A549 (cell line): ENCODE results near the gene OR52J3. TPM values are rescaled to one million over a fixed set of nuclear protein-coding genes. Genes with fewer than 3 reads are reported as not detected.

Source experiments
- ATAC-seq, 2 experiments: fragments of 200-7000 bp in 1 of 2; fragments of >200 bp in 1 of 2; cut with Nextera tagmentation in 1 of 2; cut with Tn5 transposase in 1 of 2; 3 replicates each; pipeline versions ENCODE4 v1.8.0 to v1.9.1; 2018 to 2020; ENCODE audit warnings: mild to moderate bottlenecking in 1 of 2, moderate library complexity in 1 of 2
- CTCF ChIA-PET: fragments of 300-600 bp; sonication (Branson Sonifier 250); formaldehyde crosslinking; extraction: SDS; loops from one replicate; lab custom pipeline; 2021; ENCODE audit warnings: antibody characterized with exemption, inconsistent platforms; lab: Yijun Ruan, JAX
- POLR2A ChIA-PET: fragments of 350-600 bp; formaldehyde crosslinking; extraction: SDS; loops from one replicate; lab custom pipeline; 2021; ENCODE audit warnings: antibody characterized with exemption, inconsistent platforms; lab: Yijun Ruan, JAX
- DNase-seq, 2 experiments: peaks; one replicate each; pipeline versions ENCODE4 v3.0.0 to v3.0.0-alpha.2; 2011 to 2016; ENCODE audit warnings: low read depth in 1 of 2, low spot score in 1 of 2
- FAIRE-seq: peaks from 2 replicates; lab custom pipeline; 2011; peaks lifted over from hg19 to GRCh38; lab: Jason Lieb, UNC
- H3K27ac ChIP-seq, 2 experiments: fragments of >200 bp; sonication (Bioruptor Twin); formaldehyde crosslinking; 3 replicates each; pipeline ENCODE4 v1.5.1; 2016 to 2017
- H3K4me1 ChIP-seq: fragments of >200 bp; sonication (Bioruptor Twin); formaldehyde crosslinking; 3 replicates; pipeline ENCODE4 v1.6.1; 2016
- H3K4me2 ChIP-seq: fragments of >200 bp; sonication (Bioruptor Twin); formaldehyde crosslinking; 3 replicates; pipeline ENCODE4 v1.6.1; 2016
- H3K4me3 ChIP-seq: fragments of >200 bp; sonication (Bioruptor Twin); formaldehyde crosslinking; 3 replicates; pipeline ENCODE4 v1.5.1; 2016
- H3K9me3 ChIP-seq: fragments of >200 bp; sonication (Bioruptor Twin); formaldehyde crosslinking; 3 replicates; pipeline ENCODE4 v1.6.1; 2016
- CBX8 ChIP-seq: fragments of 200-600 bp; sonication (generic); IDR thresholded peaks from 2 replicates; pipeline ENCODE4 v1.6.1; 2016
- CHD2 ChIP-seq: fragments of 150-350 bp; IDR thresholded peaks from 2 replicates; pipeline ENCODE4 v1.6.1; 2014; ENCODE audit warnings: low read length; ENCODE audit not compliant: partially characterized antibody
- CHD4 ChIP-seq: fragments of 200-600 bp; sonication (generic); IDR thresholded peaks from 2 replicates; pipeline ENCODE4 v1.6.1; 2016; ENCODE audit warnings: antibody characterized with exemption, mild to moderate bottlenecking, borderline replicate concordance
- EHF ChIP-seq: fragments of 250-450 bp; sonication (Bioruptor Pico); IDR thresholded peaks from 2 replicates; pipeline ENCODE4 v1.5.0; 2020; ENCODE audit warnings: mild to moderate bottlenecking
- EP300 ChIP-seq, 2 experiments: fragments of >200 bp; sonication (Bioruptor Twin); formaldehyde crosslinking; IDR thresholded peaks; 2 replicates in 1 of 2; 3 replicates in 1 of 2; pipeline ENCODE4 v1.6.1; 2016 to 2017
- ESRRA ChIP-seq: fragments of 150-350 bp; IDR thresholded peaks from 2 replicates; pipeline ENCODE4 v1.6.1; 2014; ENCODE audit warnings: mild to moderate bottlenecking, low read length, borderline replicate concordance
- FOSB ChIP-seq: fragments of 250-450 bp; sonication (Bioruptor Pico); IDR thresholded peaks from 2 replicates; pipeline ENCODE4 v1.5.0; 2020; ENCODE audit warnings: mild to moderate bottlenecking, moderate library complexity
- FOSL2 ChIP-seq, 2 experiments: fragments of 450-650 bp in 1 of 2; fragments of >200 bp in 1 of 2; sonication (Bioruptor Twin) in 1 of 2; formaldehyde crosslinking; IDR thresholded peaks; 2 replicates each; pipeline versions ENCODE4 v1.5.0 to v1.6.1; 2016 to 2020; ENCODE audit warnings: mild to moderate bottlenecking in 1 of 2, moderate library complexity in 1 of 2
- FOXS1 ChIP-seq: fragments of 250-450 bp; sonication (Bioruptor Pico); IDR thresholded peaks from 2 replicates; pipeline ENCODE4 v1.5.0; 2020; ENCODE audit warnings: mild to moderate bottlenecking, moderate library complexity
- GATA3 ChIP-seq: IDR thresholded peaks from 2 replicates; pipeline ENCODE4 v1.6.1; 2012; ENCODE audit warnings: borderline replicate concordance
- HDAC2 ChIP-seq: fragments of 200-600 bp; sonication (generic); IDR thresholded peaks from 2 replicates; pipeline ENCODE4 v1.6.1; 2016
- HEYL ChIP-seq: fragments of 250-450 bp; sonication (Bioruptor Pico); IDR thresholded peaks from 2 replicates; pipeline ENCODE4 v1.8.0; 2021; ENCODE audit warnings: mild to moderate bottlenecking, moderate library complexity
- HOXB5 ChIP-seq: fragments of 250-450 bp; sonication (Bioruptor Pico); IDR thresholded peaks from 2 replicates; pipeline ENCODE4 v1.5.0; 2020; ENCODE audit warnings: mild to moderate bottlenecking, moderate library complexity
- JUNB ChIP-seq: fragments of >200 bp; sonication (Bioruptor Twin); formaldehyde crosslinking; IDR thresholded peaks from 2 replicates; pipeline ENCODE4 v1.6.1; 2016
- KDM1A ChIP-seq: fragments of 200-600 bp; sonication (generic); IDR thresholded peaks from 2 replicates; pipeline ENCODE4 v1.6.1; 2016; ENCODE audit warnings: low read depth, mild to moderate bottlenecking
- MAZ ChIP-seq: fragments of 150-350 bp; IDR thresholded peaks from 2 replicates; pipeline ENCODE4 v1.6.1; 2014; ENCODE audit warnings: antibody characterized with exemption, low read depth, low read length, borderline replicate concordance
- NFE2L2 ChIP-seq: fragments of 150-350 bp; conservative IDR thresholded peaks from 2 replicates; pipeline ENCODE4 v1.6.1; 2014; ENCODE audit warnings: low read length
- NR3C1 ChIP-seq: fragments of >200 bp; sonication (Bioruptor Twin); formaldehyde crosslinking; IDR thresholded peaks from 3 replicates; pipeline ENCODE4 v1.6.1; 2017
- POLR2A ChIP-seq: IDR thresholded peaks from 2 replicates; pipeline ENCODE4 v1.6.1; 2012; ENCODE audit warnings: mild to moderate bottlenecking, low read length
- POLR2AphosphoS2 ChIP-seq: conservative IDR thresholded peaks from 2 replicates; pipeline ENCODE4 v1.6.1; 2012; ENCODE audit warnings: low read length, improper control_type of control experiment, inconsistent platforms
- RAD21 ChIP-seq, 2 experiments: fragments of >200 bp in 1 of 2; sonication (Bioruptor Twin) in 1 of 2; formaldehyde crosslinking in 1 of 2; IDR thresholded peaks in 1 of 2; conservative IDR thresholded peaks in 1 of 2; 2 replicates in 1 of 2; 3 replicates in 1 of 2; pipeline ENCODE4 v1.6.1; 2012 to 2018; ENCODE audit warnings: inconsistent platforms in 1 of 2
- RARB ChIP-seq: fragments of 250-450 bp; sonication (Bioruptor Pico); IDR thresholded peaks from 2 replicates; pipeline ENCODE4 v1.8.0; 2021; ENCODE audit warnings: mild to moderate bottlenecking, moderate library complexity
- RFX5 ChIP-seq: fragments of 450-650 bp; IDR thresholded peaks from 2 replicates; pipeline ENCODE4 v1.7.1; 2014; ENCODE audit warnings: antibody characterized with exemption, mild to moderate bottlenecking, moderate library complexity
- RNF2 ChIP-seq: fragments of 200-600 bp; sonication (generic); IDR thresholded peaks from 2 replicates; pipeline ENCODE4 v1.6.1; 2016; ENCODE audit warnings: low read depth, mild to moderate bottlenecking, antibody characterized with exemption, moderate library complexity, borderline replicate concordance
- WGBS: methylation state at CpG from one replicate; pipeline ENCODE4 v1.1.6; 2017; ENCODE audit errors: missing lambda C conversion rate; 5-methylcytosine and 5-hydroxymethylcytosine counted together
- polyA plus RNA-seq, 4 experiments: library from polyadenylated mRNA; depleted of rRNA in 3 of 4; stranded (reverse); fragments of >200 nt; fragmentation: RNase III in 1 of 4; extraction: RNeasy Plus Mini Kit Qiagen cat#74134 plus additional on column Dnase treatment in 1 of 4; gene quantifications; 2 replicates in 3 of 4; 3 replicates in 1 of 4; pipeline ENCODE4 v1.2.3, GENCODE V29; 2011 to 2017
- TF ChIP-seq, protein P1 (sequence below): IDR thresholded peaks from 2 replicates; pipeline ENCODE4 v1.6.1; 2012
- TF ChIP-seq, protein P2 (sequence below): IDR thresholded peaks from 2 replicates; pipeline ENCODE4 v1.6.1; 2012; ENCODE audit warnings: low read depth, borderline replicate concordance
- TF ChIP-seq, protein P3 (sequence below): fragments of 150-350 bp; IDR thresholded peaks from 2 replicates; pipeline ENCODE4 v1.6.1; 2014; ENCODE audit warnings: low read depth, mild to moderate bottlenecking, low read length

Gene OR52J3
- polyA plus RNA-seq, 2 of the 4 experiments (the other 2 are of a cell fraction), result not detected

DNA sequence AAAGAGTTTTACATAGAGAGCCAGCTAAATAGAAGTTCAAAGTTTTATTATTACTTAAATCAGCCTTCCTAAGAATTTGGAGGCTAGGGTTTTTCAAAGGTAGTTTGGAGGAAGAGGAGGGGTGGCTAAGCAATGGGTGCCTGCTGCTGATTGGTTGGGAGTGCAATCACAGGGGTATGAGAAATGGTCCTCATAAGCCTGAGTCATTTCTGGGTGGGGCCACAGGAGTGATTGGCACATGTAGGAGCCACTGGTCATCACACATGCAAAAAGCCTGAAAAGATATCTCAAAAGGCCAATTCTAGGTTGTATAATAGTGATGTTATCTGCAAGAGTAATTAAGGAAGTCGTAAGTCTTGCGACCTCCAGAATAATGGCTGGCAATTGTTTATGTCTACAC lies 38.8 kb upstream of the OR52J3 start:
- POLR2A ChIA-PET, result no interaction called here
- H3K4me3 ChIP-seq, result no peak overlapping the region
- H3K4me1 ChIP-seq, result no peaks in the 10 kb centered on the region
- no peaks in the 10 kb centered on the region for H3K9me3 ChIP-seq
- TF ChIP-seq HEYL (CRISPR knock-in tag) (no peak), CBX8 (no peak), RFX5 (no peak)
- TF ChIP-seq, all 56 proteins: peak for 0
- WGBS, result 44% methylated on average over 2 of the region's 2 CpGs
- no peak for ATAC-seq
- no peak for FAIRE-seq
- CTCF ChIA-PET, result interaction anchor here (2.3 kb wide), 1 partner anchor 820 kb away, joined by 9 read pairs; no protein-coding TSS in a partner anchor
- H3K27ac ChIP-seq, result no peak overlapping the region
- H3K4me2 ChIP-seq, result no peak overlapping the region
- no peak for DNase-seq

DNA sequence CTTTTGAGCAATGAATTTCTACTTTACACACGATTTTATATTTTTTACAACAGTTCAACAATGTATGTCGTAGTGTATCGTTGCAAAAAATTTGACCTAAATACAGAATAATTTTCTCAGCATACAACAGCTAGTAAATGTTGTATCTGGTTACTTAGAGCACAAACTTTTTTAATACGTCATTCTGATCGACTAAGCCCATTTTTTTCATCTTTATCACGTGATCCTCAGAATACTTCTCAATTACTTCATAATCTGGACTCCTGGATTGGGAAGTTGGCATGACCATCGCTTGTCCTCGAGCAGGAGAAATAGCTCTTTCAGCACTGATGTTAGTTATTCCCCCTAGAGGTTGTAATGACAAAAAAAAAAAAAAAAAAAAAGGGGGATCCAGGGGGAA lies 35.1 kb upstream of the OR52J3 start:
- DNase-seq, result no peak
- POLR2A ChIA-PET, result no interaction called here
- ATAC-seq, result no peak
- no peak overlapping the region for H3K4me2 ChIP-seq
- 6% methylated on average over 8 of the region's 8 CpGs for WGBS
- no peak for TF ChIP-seq KDM1A
- no peak for TF ChIP-seq RAD21 (conservative IDR thresholded peaks at IDR 0.05 in 1 of 2, IDR thresholded peaks at IDR 0.05 in 1 of 2)
- H3K27ac ChIP-seq, result no peak overlapping the region
- no peaks in the 10 kb centered on the region for H3K4me1 ChIP-seq
- no peak for FAIRE-seq
- CTCF ChIA-PET, result interaction anchor here (0.6 kb wide), 1 partner anchor 897 kb away, joined by 5 read pairs; no protein-coding TSS in a partner anchor
- no peak overlapping the region for H3K4me3 ChIP-seq
- no peaks in the 10 kb centered on the region for H3K9me3 ChIP-seq

DNA sequence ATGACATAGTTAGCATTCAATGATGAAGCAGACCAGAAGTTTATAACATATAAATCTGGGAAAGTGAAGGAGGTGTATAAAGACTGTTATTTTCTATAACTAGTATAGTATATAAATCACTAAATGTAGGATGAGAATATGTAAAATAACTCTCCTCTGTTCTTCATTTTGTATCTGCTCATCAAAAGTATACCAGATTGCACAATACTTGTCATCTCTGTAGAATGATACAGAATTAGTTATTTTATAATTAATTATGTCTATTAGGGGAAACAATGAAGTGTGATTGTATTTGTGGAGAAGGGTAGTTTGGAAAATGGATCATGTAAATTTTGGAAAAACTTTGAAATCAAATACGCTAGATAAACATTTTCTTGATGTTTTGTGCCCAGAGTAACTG lies 33.3 kb upstream of the OR52J3 start:
- Histone ChIP-seq H3K27ac (no peak overlapping the region), H3K9me3 (no peaks in the 10 kb centered on the region), H3K4me1 (no peaks in the 10 kb centered on the region), H3K4me2 (no peak overlapping the region), H3K4me3 (no peak overlapping the region)
- TF ChIP-seq ESRRA (no peak), FOSL2 (IDR thresholded peaks at IDR 0.05) (no peak), FOSL2 (CRISPR knock-in tag; IDR thresholded peaks at IDR 0.05) (no peak), EHF (CRISPR knock-in tag) (no peak), POLR2AphosphoS2 (no peak), HDAC2 (no peak), RFX5 (no peak), CHD2 (no peak), FOXS1 (no peak), GATA3 (no peak), RNF2 (no peak), CHD4 (no peak), EP300 (IDR thresholded peaks at IDR 0.05) (no peak), RAD21 (conservative IDR thresholded peaks at IDR 0.05 in 1 of 2, IDR thresholded peaks at IDR 0.05 in 1 of 2) (no peak), JUNB (no peak)
- TF ChIP-seq, protein P1, sequence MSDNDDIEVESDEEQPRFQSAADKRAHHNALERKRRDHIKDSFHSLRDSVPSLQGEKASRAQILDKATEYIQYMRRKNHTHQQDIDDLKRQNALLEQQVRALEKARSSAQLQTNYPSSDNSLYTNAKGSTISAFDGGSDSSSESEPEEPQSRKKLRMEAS, result no peak
- TF ChIP-seq, protein P2, sequence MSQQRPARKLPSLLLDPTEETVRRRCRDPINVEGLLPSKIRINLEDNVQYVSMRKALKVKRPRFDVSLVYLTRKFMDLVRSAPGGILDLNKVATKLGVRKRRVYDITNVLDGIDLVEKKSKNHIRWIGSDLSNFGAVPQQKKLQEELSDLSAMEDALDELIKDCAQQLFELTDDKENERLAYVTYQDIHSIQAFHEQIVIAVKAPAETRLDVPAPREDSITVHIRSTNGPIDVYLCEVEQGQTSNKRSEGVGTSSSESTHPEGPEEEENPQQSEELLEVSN, result no peak
- FAIRE-seq (no peak), DNase-seq (no peak), ATAC-seq (no peak)
- POLR2A ChIA-PET, result no interaction called here
- CTCF ChIA-PET, result no interaction called here
- 0% methylated on average over 1 of the region's 1 CpG for WGBS

DNA sequence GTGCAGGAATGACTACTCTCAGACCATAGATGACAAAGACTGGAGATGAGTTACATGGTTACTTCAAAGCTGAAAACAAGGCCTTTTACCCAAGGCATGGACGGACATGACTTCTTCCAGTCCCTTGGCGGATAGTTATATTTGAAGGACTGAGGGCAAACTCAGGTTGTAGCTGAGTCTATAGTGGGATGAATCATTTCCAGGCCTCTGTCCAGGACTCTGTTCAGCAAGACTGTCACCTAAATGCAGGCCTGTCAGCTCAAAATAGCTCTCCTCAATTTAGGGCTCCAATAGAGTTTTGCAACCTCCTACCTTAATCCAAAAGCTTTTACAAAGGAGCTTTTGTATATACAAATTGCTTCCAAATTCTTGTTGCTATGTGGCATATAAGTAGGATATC lies 24.3 kb upstream of the OR52J3 start:
- DNase-seq (no peak), ATAC-seq (no peak), FAIRE-seq (no peak)
- POLR2A ChIA-PET, result no interaction called here
- no peak overlapping the region for H3K4me3 ChIP-seq
- H3K4me1 ChIP-seq, result no peaks in the 10 kb centered on the region
- CTCF ChIA-PET, result no interaction called here
- H3K27ac ChIP-seq, result no peak overlapping the region
- 40% methylated on average over 2 of the region's 2 CpGs for WGBS
- no peak for TF ChIP-seq RNF2
- TF ChIP-seq, protein P2, result no peak
- no peak for TF ChIP-seq HDAC2
- TF ChIP-seq MAZ, result no peak
- no peak for TF ChIP-seq RARB (CRISPR knock-in tag)
- TF ChIP-seq, protein P3, sequence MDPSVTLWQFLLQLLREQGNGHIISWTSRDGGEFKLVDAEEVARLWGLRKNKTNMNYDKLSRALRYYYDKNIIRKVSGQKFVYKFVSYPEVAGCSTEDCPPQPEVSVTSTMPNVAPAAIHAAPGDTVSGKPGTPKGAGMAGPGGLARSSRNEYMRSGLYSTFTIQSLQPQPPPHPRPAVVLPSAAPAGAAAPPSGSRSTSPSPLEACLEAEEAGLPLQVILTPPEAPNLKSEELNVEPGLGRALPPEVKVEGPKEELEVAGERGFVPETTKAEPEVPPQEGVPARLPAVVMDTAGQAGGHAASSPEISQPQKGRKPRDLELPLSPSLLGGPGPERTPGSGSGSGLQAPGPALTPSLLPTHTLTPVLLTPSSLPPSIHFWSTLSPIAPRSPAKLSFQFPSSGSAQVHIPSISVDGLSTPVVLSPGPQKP, result no peak
- no peak for TF ChIP-seq FOSB (CRISPR knock-in tag)
- TF ChIP-seq NFE2L2, result no peak
- TF ChIP-seq NR3C1, result no peak
- no peak for TF ChIP-seq ESRRA
- no peak for TF ChIP-seq POLR2A
- TF ChIP-seq EHF (CRISPR knock-in tag), result no peak
- no peak for TF ChIP-seq HOXB5 (CRISPR knock-in tag)
- TF ChIP-seq, all 56 proteins: peak for 0
- Histone ChIP-seq H3K9me3 (no peaks in the 10 kb centered on the region), H3K4me2 (no peak overlapping the region)
